K562 (cell line): ENCODE data around the gene SULT2B1. TPM values are rescaled to one million over a fixed set of nuclear protein-coding genes. Genes with fewer than 3 reads are reported as not detected.

Source experiments
- ATAC-seq: fragments of 200-7000 bp; cut with Tn5 transposase; 3 replicates; pipeline ENCODE4 v1.9.1; 2020; ENCODE audit warnings: moderate library complexity
- BruUV-seq: library from RNA; stranded (reverse); fragments of 400-500 nt; replicated peaks from 2 replicates; lab custom pipeline; 2021; lab: Mats Ljungman, UMichigan
- CTCF ChIA-PET: fragments of 300-600 bp; formaldehyde crosslinking; extraction: SDS; loops from one replicate; lab custom pipeline; 2021; ENCODE audit warnings: low intra/inter-chr PET ratio; lab: Yijun Ruan, JAX
- POLR2A ChIA-PET: fragments of 300-600, 350-650 bp; sonication (Branson Sonifier 250); formaldehyde crosslinking; extraction: SDS; loops from one replicate; lab custom pipeline; 2021; ENCODE audit warnings: antibody characterized with exemption, inconsistent platforms; lab: Yijun Ruan, JAX
- DNase-seq, 4 experiments: peaks; one replicate each; pipeline versions ENCODE4 v3.0.0 to v3.0.0-alpha.2; 2011 to 2018; ENCODE audit warnings: low spot score in 3 of 4, mixed read lengths in 3 of 4; ENCODE audit errors: extremely low read depth in 1 of 4
- FAIRE-seq: peaks from 2 replicates; lab custom pipeline; 2011; peaks lifted over from hg19 to GRCh38; lab: Jason Lieb, UNC
- H2AFZ ChIP-seq: 2 replicates; pipeline ENCODE4 v1.6.0; 2011; ENCODE audit warnings: low read depth, low read length, control low read depth, inconsistent platforms
- H3K27ac ChIP-seq: fragments of 200-600 bp; 3 replicates; pipeline ENCODE4 v1.8.0; 2011; ENCODE audit warnings: low read depth, mild to moderate bottlenecking, control low read depth, inconsistent platforms, low read length, moderate library complexity, mixed read lengths; ENCODE audit errors: extremely low read depth
- H3K27me3 ChIP-seq, 2 experiments: fragments of 300-600 bp in 1 of 2; 2 replicates in 1 of 2; 3 replicates in 1 of 2; pipeline versions ENCODE4 v1.6.0 to v1.8.0; 2011; ENCODE audit warnings: inconsistent platforms in 2 of 2, low read length in 2 of 2, mild to moderate bottlenecking in 1 of 2, mixed read lengths in 1 of 2, moderate library complexity in 1 of 2; ENCODE audit not compliant: control insufficient read depth in 2 of 2, insufficient read depth in 2 of 2
- H3K36me3 ChIP-seq: fragments of 300-600 bp; 3 replicates; pipeline ENCODE4 v1.8.0; 2011; ENCODE audit warnings: mild to moderate bottlenecking, low read length, inconsistent platforms; ENCODE audit not compliant: control insufficient read depth, insufficient read depth
- H3K4me1 ChIP-seq, 2 experiments: fragments of 200-600 bp in 1 of 2; replicated peaks in 1 of 2; 2 replicates in 1 of 2; 3 replicates in 1 of 2; pipeline versions ENCODE4 v1.5.1 to v1.8.0; 2011; ENCODE audit warnings: inconsistent platforms in 2 of 2, low read length in 2 of 2, mild to moderate bottlenecking in 1 of 2, mixed read lengths in 1 of 2, moderate library complexity in 1 of 2; ENCODE audit not compliant: control insufficient read depth in 2 of 2, insufficient read depth in 2 of 2
- H3K4me2 ChIP-seq: 2 replicates; pipeline ENCODE4 v1.6.1; 2011; ENCODE audit warnings: low read length, control low read depth, inconsistent platforms, mixed read lengths; ENCODE audit not compliant: insufficient read depth
- H3K4me3 ChIP-seq: fragments of 200-600 bp; sonication (generic), shearing (Covaris generic); 2 replicates; pipeline ENCODE4 v1.5.1; 2016; ENCODE audit warnings: control low read depth, inconsistent platforms
- H3K79me2 ChIP-seq: fragments of 200-600 bp; 3 replicates; pipeline ENCODE4 v1.8.0; 2011; ENCODE audit warnings: low read length, inconsistent platforms; ENCODE audit not compliant: control insufficient read depth, insufficient read depth
- H3K9ac ChIP-seq, 2 experiments: 2 replicates each; pipeline versions ENCODE4 v1.6.0 to v1.6.1; 2011; ENCODE audit warnings: low read depth in 2 of 2, low read length in 2 of 2, control low read depth in 1 of 2, inconsistent platforms in 1 of 2, mild to moderate bottlenecking in 1 of 2, mixed read lengths in 1 of 2; ENCODE audit not compliant: insufficient read depth in 1 of 2
- H3K9me1 ChIP-seq: one replicate; pipeline ENCODE4 v1.6.0; 2011; ENCODE audit warnings: inconsistent platforms, mild to moderate bottlenecking, low read length, moderate library complexity; ENCODE audit not compliant: control insufficient read depth, insufficient read depth
- H3K9me3 ChIP-seq: replicated peaks from 2 replicates; pipeline ENCODE4 v1.5.1; 2011; ENCODE audit warnings: low read depth, low read length, inconsistent platforms; ENCODE audit not compliant: control insufficient read depth, insufficient read depth
- H4K20me1 ChIP-seq: replicated peaks from 2 replicates; pipeline ENCODE4 v1.6.1; 2011; ENCODE audit warnings: low read length, inconsistent platforms, mixed read lengths; ENCODE audit not compliant: control insufficient read depth, insufficient read depth
- ATF4 ChIP-seq: fragments of 450-650 bp; formaldehyde crosslinking; IDR thresholded peaks from 2 replicates; pipeline ENCODE4 v1.4.0; 2022; ENCODE audit warnings: mild to moderate bottlenecking, moderate library complexity
- FOS ChIP-seq: IDR thresholded peaks from 3 replicates; pipeline ENCODE4 v1.6.1; 2011; ENCODE audit not compliant: insufficient read length; ENCODE audit errors: extremely low read depth
- NR4A1 ChIP-seq, 2 experiments: fragments of 250-450 bp in 1 of 2; fragments of 450-650 bp in 1 of 2; sonication (Bioruptor Pico) in 1 of 2; IDR thresholded peaks; 2 replicates each; pipeline versions ENCODE4 v1.4.0 to v1.6.1; 2016 to 2020; ENCODE audit warnings: mild to moderate bottlenecking in 2 of 2, missing compliant biosample characterization in 1 of 2, missing genetic modification characterization in 1 of 2, moderate library complexity in 1 of 2
- RFX7 ChIP-seq: fragments of 250-450 bp; sonication (Bioruptor Pico); IDR thresholded peaks from 2 replicates; pipeline ENCODE4 v1.5.1; 2021; ENCODE audit warnings: mild to moderate bottlenecking
- TAF1 ChIP-seq: IDR thresholded peaks from 2 replicates; pipeline ENCODE4 v1.6.1; 2011; ENCODE audit warnings: mild to moderate bottlenecking, low read length, moderate library complexity; ENCODE audit not compliant: insufficient read depth, control insufficient read depth, severe bottlenecking; ENCODE audit errors: extremely low read depth
- TEAD4 ChIP-seq, 2 experiments: sonication (generic) in 1 of 2; formaldehyde crosslinking in 1 of 2; IDR thresholded peaks; 2 replicates each; pipeline versions ENCODE4 v1.6.1 to v1.8.0; 2012 to 2022; ENCODE audit warnings: borderline replicate concordance in 1 of 2, inconsistent platforms in 1 of 2, low read length in 1 of 2, mild to moderate bottlenecking in 1 of 2, missing genetic modification reagents in 1 of 2
- WGBS: fragments of 100-300 bp; shearing (Covaris generic); methylation state at CpG from one replicate; pipeline ENCODE4 v1.1.6; 2016; ENCODE audit warnings: low coverage, mixed read lengths; ENCODE audit not compliant: insufficient coverage; ENCODE audit errors: missing lambda C conversion rate; 5-methylcytosine and 5-hydroxymethylcytosine counted together
- in situ Hi-C: fragments of 300-500 bp; cut with MboI; formaldehyde crosslinking; loops from 4 replicates; pipeline ENCODE4 v1.15.0; 2018; ENCODE audit warnings: inconsistent platforms, mixed read lengths
- intact Hi-C: fragments of 100-400 bp; cut with micrococcal nuclease; formaldehyde crosslinking; loops from 2 replicates; pipeline ENCODE4 v1.14.2; 2022
- polyA plus RNA-seq, 8 experiments: library from polyadenylated mRNA; depleted of rRNA in 4 of 8; stranded (reverse) in 5 of 8; unstranded in 3 of 8; fragments of >200 nt; fragmentation: Nextera tagmentation in 2 of 8; fragmentation: Illumina TruSeq in 1 of 8; extraction: Ambion mirVana in 2 of 8; extraction: Trizol in 1 of 8; gene quantifications; 2 replicates each; pipeline versions ENCODE4 v1.2.1 to v1.2.3, GENCODE V29; 2011 to 2014; ENCODE audit warnings: inconsistent platforms in 1 of 8, missing spikeins in 1 of 8
- total RNA-seq, 7 experiments: library from RNA; depleted of rRNA in 6 of 7; stranded (reverse); fragments of >200 nt in 6 of 7; fragmentation: Illumina TruSeq in 2 of 7; extraction: Trizol in 2 of 7; gene quantifications; 2 replicates each; pipeline versions ENCODE4 v1.2.1 to v1.2.3, GENCODE V29; 2011 to 2021; ENCODE audit warnings: low replicate concordance in 1 of 7
- TF ChIP-seq, protein P1 (sequence below): sonication (generic); formaldehyde crosslinking; IDR thresholded peaks from 2 replicates; pipeline ENCODE4 v1.8.1; 2023; ENCODE audit warnings: mild to moderate bottlenecking, missing genetic modification reagents
- TF ChIP-seq, protein P2 (sequence below), 3 experiments: fragments of 200-800 bp in 1 of 3; sonication (Bioruptor generic) in 1 of 3; sonication (generic) in 1 of 3; formaldehyde crosslinking in 1 of 3; IDR thresholded peaks; 2 replicates each; pipeline versions ENCODE4 v1.6.1 to v1.8.0; 2016 to 2022; ENCODE audit warnings: mild to moderate bottlenecking in 2 of 3, missing compliant biosample characterization in 2 of 3, missing genetic modification characterization in 2 of 3, missing genetic modification reagents in 1 of 3
- TF ChIP-seq, protein P3 (sequence below): fragments of 200-800 bp; sonication (Bioruptor generic); IDR thresholded peaks from 2 replicates; pipeline ENCODE4 v1.6.1; 2017; ENCODE audit warnings: missing genetic modification characterization, missing compliant biosample characterization

Gene SULT2B1
- total and polyA plus RNA-seq, 9 of the 15 experiments (the other 6 are each of a cell fraction or from before 2014, with no cell fraction given): 0.09 to 0.62 (median 0.22) TPM; not detected in 2

DNA sequence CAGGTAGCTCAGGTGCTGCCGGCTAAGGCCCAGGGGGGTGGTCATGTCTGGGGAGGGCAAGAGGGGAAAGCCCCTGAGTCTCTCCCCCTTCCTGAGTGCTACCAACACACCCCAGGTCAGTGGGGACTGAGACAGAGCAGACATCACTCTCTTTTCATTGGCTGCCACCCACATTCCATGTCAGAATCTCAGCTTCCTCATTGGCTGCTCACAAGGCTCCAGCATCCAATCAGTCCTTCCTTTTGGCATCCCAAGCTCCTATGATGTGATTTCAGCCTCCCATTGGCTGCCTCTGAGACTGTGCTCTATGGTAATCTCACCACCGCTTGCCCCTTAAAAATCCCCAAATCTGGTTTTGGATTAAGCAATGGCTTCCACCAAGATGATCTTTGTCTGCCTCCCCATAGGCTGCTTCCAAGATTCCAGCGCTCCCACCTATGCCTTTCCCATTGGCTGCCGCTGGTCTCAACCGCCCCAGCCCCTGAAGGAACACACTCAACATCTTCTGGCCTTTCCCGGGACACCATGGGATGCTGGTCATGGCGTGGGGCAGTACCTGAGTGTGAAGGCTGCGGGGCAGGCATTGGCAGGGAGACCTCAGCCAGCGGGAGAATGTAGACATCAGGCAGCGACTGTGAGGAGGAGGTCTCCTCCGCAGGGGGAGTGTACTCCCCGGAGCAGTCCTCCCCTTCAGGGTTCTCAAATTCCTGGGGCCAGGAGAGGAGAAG is 42.3 kb upstream of the SULT2B1 start (continued):
- TF ChIP-seq TEAD4 (IDR thresholded peaks at IDR 0.05; ENCODE audit: low read length): peak; percentile 20; the same call in 1 of the 2 replicates
- no peak for TF ChIP-seq TEAD4 (CRISPR knock-in tag; IDR thresholded peaks at IDR 0.05; ENCODE audit: borderline replicate concordance)
- peak; percentile 73 for TF ChIP-seq FOS
- no peak for TF ChIP-seq TAF1
- no peak for TF ChIP-seq RFX7 (CRISPR knock-in tag)

DNA sequence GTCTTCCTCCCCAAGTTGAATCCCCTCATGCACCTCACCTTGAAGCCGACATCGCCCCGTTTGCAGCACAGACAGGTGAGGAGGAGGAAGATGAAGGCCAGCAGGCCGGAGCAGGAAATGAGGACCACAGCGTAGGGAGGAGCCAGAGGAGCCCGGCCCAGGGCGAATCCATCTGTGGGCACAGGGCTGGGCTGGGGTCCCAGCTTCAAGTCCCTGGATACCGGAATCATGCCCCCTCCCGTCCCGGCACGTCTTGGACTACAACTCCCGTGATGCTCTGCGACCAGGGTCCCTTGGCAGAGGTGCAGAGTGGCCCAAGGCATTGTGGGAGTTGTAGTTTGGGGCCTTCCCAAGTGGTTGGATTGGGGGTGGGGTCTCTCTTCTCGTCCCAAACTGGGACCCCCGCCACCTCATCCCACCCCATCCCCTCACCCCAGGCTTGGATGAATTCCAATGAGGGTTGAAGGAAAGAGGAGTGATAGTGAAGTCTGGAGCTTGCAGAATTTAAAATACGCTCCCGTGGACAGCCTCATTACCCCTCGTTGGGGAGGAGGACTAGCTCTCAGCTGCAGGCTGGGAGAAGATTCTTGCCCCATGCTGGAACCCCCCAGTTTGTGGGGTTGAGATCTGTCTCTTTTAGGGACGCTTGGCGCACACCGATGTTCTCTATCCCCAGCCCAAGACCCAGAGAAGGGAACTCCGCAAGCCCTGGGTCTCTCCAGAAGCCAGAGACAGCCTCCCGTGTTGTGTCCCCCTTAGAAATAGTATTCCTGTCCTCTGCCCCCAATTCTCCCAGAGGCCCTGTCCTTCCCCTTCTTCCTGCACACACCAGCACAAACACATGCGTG is 41.3 kb upstream of the SULT2B1 start:
- ATAC-seq: peak; percentile 74
- H3K4me3 ChIP-seq: no peak overlapping the region
- H2AFZ ChIP-seq: peak overlapping the region; percentile 46
- FAIRE-seq: peak; percentile 89
- DNase-seq: peak; percentile 67 to 77 (median 67)
- WGBS: 7% methylated on average over 15 of the region's 24 CpGs
- no TSS peak for BruUV-seq
- H3K4me1 ChIP-seq: peaks cover 0 to 36% of the 10 kb centered on the region in 2 experiments; a peak in 3 of 5 replicates
- H3K9me1 ChIP-seq: no peaks in the 10 kb centered on the region
- ChIA-PET POLR2A (interaction anchor here (0.7 kb wide), 1 partner anchor 30 kb away, joined by 4 read pairs; no protein-coding TSS in a partner anchor), CTCF (no interaction called here)
- no peak overlapping the region for H3K27ac ChIP-seq
- H3K9me3 ChIP-seq: no peaks in the 10 kb centered on the region
- in situ Hi-C loops (no loop called here), intact Hi-C loops (no loop called here)
- no peak overlapping the region for H3K9ac ChIP-seq
- H3K79me2 ChIP-seq: no peaks in the 10 kb centered on the region
- peaks cover 8% of the 10 kb centered on the region; the same call in 1 of the 2 replicates for H4K20me1 ChIP-seq
- H3K36me3 ChIP-seq: no peaks in the 10 kb centered on the region
- peaks cover 7 to 30% of the 10 kb centered on the region in 2 experiments; a peak in 3 of 5 replicates for H3K27me3 ChIP-seq
- peak overlapping the region; percentile 33; the same call in 1 of the 2 replicates for H3K4me2 ChIP-seq
- TF ChIP-seq, protein P1, sequence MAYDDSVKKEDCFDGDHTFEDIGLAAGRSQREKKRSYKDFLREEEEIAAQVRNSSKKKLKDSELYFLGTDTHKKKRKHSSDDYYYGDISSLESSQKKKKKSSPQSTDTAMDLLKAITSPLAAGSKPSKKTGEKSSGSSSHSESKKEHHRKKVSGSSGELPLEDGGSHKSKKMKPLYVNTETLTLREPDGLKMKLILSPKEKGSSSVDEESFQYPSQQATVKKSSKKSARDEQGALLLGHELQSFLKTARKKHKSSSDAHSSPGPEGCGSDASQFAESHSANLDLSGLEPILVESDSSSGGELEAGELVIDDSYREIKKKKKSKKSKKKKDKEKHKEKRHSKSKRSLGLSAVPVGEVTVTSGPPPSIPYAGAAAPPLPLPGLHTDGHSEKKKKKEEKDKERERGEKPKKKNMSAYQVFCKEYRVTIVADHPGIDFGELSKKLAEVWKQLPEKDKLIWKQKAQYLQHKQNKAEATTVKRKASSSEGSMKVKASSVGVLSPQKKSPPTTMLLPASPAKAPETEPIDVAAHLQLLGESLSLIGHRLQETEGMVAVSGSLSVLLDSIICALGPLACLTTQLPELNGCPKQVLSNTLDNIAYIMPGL: no peak
- TF ChIP-seq NR4A1 (CRISPR knock-in tag; IDR thresholded peaks at IDR 0.05) (no peak), NR4A1 (tag; IDR thresholded peaks at IDR 0.05) (no peak), ATF4 (0 out of 2 replicates have a peak, but pooled peaks have one; percentile 14), FOS (no peak)
- TF ChIP-seq, protein P2, sequence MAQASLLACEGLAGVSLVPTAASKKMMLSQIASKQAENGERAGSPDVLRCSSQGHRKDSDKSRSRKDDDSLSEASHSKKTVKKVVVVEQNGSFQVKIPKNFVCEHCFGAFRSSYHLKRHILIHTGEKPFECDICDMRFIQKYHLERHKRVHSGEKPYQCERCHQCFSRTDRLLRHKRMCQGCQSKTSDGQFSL (CRISPR knock-in tag; IDR thresholded peaks at IDR 0.05): peak; percentile 37; the same call in 1 of the 2 replicates
- TF ChIP-seq, protein P2 (tag; IDR thresholded peaks at IDR 0.05): no peak
- TF ChIP-seq, protein P3, sequence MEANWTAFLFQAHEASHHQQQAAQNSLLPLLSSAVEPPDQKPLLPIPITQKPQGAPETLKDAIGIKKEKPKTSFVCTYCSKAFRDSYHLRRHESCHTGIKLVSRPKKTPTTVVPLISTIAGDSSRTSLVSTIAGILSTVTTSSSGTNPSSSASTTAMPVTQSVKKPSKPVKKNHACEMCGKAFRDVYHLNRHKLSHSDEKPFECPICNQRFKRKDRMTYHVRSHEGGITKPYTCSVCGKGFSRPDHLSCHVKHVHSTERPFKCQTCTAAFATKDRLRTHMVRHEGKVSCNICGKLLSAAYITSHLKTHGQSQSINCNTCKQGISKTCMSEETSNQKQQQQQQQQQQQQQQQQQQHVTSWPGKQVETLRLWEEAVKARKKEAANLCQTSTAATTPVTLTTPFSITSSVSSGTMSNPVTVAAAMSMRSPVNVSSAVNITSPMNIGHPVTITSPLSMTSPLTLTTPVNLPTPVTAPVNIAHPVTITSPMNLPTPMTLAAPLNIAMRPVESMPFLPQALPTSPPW: peak; percentile 68; the same call in 1 of the 2 replicates
